Testis (tissue), 2 donors: ENCODE data around the gene ANO1.

ENCODE experiments used
- POLR2A ChIP-seq: fragments of 450-650 bp; IDR thresholded peaks from one replicate; pipeline ENCODE4 v1.6.1; 2017; ENCODE audit warnings: antibody characterized with exemption, mild to moderate bottlenecking, moderate library complexity
- TF ChIP-seq, protein P1 (sequence below), 3 experiments: fragments of 450-650 bp in 2 of 3; fragments of 200-600 bp in 1 of 3; sonication (generic) in 1 of 3; IDR thresholded peaks; one replicate each; pipeline ENCODE4 v1.5.1; 2016 to 2019; ENCODE audit warnings: antibody characterized with exemption in 3 of 3, mild to moderate bottlenecking in 2 of 3, moderate library complexity in 1 of 3

DNA sequence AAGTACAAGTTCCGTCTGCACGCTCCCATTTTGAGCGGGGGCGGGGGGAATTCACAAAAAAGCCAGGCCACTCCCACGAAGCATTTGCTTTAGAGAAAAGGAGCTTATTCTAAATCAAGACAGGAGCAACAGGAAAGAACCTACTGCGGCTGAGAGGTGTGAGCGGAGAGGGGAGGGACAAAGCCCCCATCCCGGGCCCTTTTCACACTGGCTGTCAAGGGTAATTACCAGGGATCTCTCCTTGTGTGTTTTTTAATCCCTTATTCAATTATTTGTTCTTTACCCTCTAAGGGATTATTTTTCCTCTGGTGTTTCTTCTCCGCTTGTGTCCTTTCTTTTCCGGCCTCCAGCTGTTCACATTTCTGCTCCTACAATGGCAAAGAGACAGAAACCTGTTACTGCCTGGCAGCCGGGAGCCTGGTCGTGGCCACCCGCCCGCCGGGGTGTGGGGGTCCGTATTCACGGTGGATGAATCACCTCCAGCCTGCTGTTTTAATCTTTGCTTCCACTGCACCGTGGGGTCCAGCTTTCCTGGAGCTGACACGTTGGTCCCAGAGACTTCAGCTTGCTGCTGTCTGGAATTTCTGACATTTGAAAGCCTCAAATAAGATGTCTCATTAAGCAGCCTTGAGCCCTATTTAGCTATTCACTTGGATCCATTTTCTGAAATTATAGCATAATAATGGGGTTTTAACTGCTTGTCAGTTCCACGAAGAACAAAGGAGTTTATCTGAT is 63.5 kb downstream of the ANO1 start:
- TF ChIP-seq, protein P1, sequence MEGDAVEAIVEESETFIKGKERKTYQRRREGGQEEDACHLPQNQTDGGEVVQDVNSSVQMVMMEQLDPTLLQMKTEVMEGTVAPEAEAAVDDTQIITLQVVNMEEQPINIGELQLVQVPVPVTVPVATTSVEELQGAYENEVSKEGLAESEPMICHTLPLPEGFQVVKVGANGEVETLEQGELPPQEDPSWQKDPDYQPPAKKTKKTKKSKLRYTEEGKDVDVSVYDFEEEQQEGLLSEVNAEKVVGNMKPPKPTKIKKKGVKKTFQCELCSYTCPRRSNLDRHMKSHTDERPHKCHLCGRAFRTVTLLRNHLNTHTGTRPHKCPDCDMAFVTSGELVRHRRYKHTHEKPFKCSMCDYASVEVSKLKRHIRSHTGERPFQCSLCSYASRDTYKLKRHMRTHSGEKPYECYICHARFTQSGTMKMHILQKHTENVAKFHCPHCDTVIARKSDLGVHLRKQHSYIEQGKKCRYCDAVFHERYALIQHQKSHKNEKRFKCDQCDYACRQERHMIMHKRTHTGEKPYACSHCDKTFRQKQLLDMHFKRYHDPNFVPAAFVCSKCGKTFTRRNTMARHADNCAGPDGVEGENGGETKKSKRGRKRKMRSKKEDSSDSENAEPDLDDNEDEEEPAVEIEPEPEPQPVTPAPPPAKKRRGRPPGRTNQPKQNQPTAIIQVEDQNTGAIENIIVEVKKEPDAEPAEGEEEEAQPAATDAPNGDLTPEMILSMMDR (IDR thresholded peaks at IDR 0.05), result no peak
- no peak for TF ChIP-seq POLR2A
